B cell (primary cell): ENCODE measurements around the gene DKK3. TPM values are rescaled to one million over a fixed set of nuclear protein-coding genes. Genes with fewer than 3 reads are reported as not detected.

Experiments used
- ATAC-seq: fragments of 200-7000 bp; cut with Tn5 transposase; one replicate; pipeline ENCODE4 v1.10.0; 2021; ENCODE audit warnings: low read depth, mild to moderate bottlenecking, moderate number of reproducible peaks, moderate library complexity
- CTCF ChIA-PET: fragments of 350-600 bp; sonication (Branson Sonifier 250); formaldehyde crosslinking; loops from one replicate; lab custom pipeline; 2021; ENCODE audit warnings: antibody characterized with exemption, inconsistent platforms; lab: Charles Lee
- POLR2A ChIA-PET: fragments of 350-600 bp; sonication (Branson Sonifier 250); formaldehyde crosslinking; loops from one replicate; lab custom pipeline; 2021; ENCODE audit warnings: antibody characterized with exemption; lab: Charles Lee
- DNase-seq: peaks from one replicate; pipeline ENCODE4 v3.0.0; 2013
- H2AFZ ChIP-seq: 2 replicates; pipeline ENCODE4 v1.6.1; 2012; ENCODE audit warnings: mild to moderate bottlenecking, low read depth, low read length; ENCODE audit not compliant: insufficient read depth, poor library complexity, severe bottlenecking
- H3K27ac ChIP-seq, 2 donors: 1 replicate in 1 of 2; 2 replicates in 1 of 2; pipeline ENCODE4 v1.5.1; 2012 to 2013; ENCODE audit warnings: low read length in 2 of 2, mild to moderate bottlenecking in 2 of 2, moderate library complexity in 1 of 2
- H3K27me3 ChIP-seq, 4 experiments: fragments of 200-600 bp in 1 of 4; sonication (generic) in 1 of 4; replicated peaks in 1 of 4; 1 replicate in 2 of 4; 2 replicates in 2 of 4; pipeline versions ENCODE4 v1.6.1 to v1.7.0; 2013 to 2016; ENCODE audit warnings: low read length in 3 of 4, mild to moderate bottlenecking in 2 of 4, mixed read lengths in 1 of 4, moderate library complexity in 1 of 4; ENCODE audit not compliant: insufficient read depth in 4 of 4, control insufficient read depth in 3 of 4; ENCODE audit errors: control extremely low read depth in 1 of 4
- H3K36me3 ChIP-seq, 2 experiments: replicated peaks in 1 of 2; 1 replicate in 1 of 2; 2 replicates in 1 of 2; pipeline versions ENCODE4 v1.6.1 to v1.7.1; 2013; ENCODE audit warnings: low read length in 1 of 2; ENCODE audit not compliant: insufficient read depth in 2 of 2, control insufficient read depth in 1 of 2; ENCODE audit errors: control extremely low read depth in 1 of 2, extremely low read depth in 1 of 2
- H3K4me1 ChIP-seq, 2 donors: fragments of 200-600 bp in 1 of 2; sonication (generic) in 1 of 2; 1 replicate in 1 of 2; 2 replicates in 1 of 2; pipeline versions ENCODE4 v1.5.1 to v1.6.1; 2013 to 2017; ENCODE audit warnings: low read length in 2 of 2; ENCODE audit not compliant: control insufficient read depth in 2 of 2, insufficient read depth in 2 of 2
- H3K4me2 ChIP-seq: replicated peaks from 2 replicates; pipeline ENCODE3; 2012; ENCODE audit warnings: mild to moderate bottlenecking, low read depth, low read length; ENCODE audit not compliant: poor library complexity, severe bottlenecking
- H3K4me3 ChIP-seq, 5 experiments: fragments of 200-600 bp in 1 of 5; sonication (generic) in 1 of 5; 1 replicate in 3 of 5; 2 replicates in 2 of 5; pipeline versions ENCODE4 v1.5.1 to v1.7.0; 2011 to 2016; ENCODE audit warnings: low read length in 4 of 5, mild to moderate bottlenecking in 4 of 5, low read depth in 2 of 5, control low read depth in 1 of 5, moderate library complexity in 1 of 5; ENCODE audit not compliant: insufficient read depth in 1 of 5; ENCODE audit errors: control extremely low read depth in 1 of 5, extremely low read depth in 1 of 5
- H3K79me2 ChIP-seq: fragments of 200-600 bp; sonication (generic); one replicate; pipeline ENCODE4 v1.6.0; 2016; ENCODE audit warnings: low read length; ENCODE audit not compliant: control insufficient read depth, insufficient read depth
- H3K9ac ChIP-seq: fragments of 200-600 bp; sonication (generic); 2 replicates; pipeline ENCODE4 v1.6.1; 2017; ENCODE audit warnings: mild to moderate bottlenecking, low read length, moderate library complexity
- H3K9me3 ChIP-seq, 3 donors: one replicate each; pipeline versions ENCODE4 v1.6.1 to v1.7.1; 2013; ENCODE audit warnings: low read length in 2 of 3; ENCODE audit not compliant: control insufficient read depth in 2 of 3, insufficient read depth in 1 of 3; ENCODE audit errors: control extremely low read depth in 1 of 3
- H4K20me1 ChIP-seq: 2 replicates; pipeline ENCODE4 v1.6.0; 2012; ENCODE audit warnings: mild to moderate bottlenecking, low read length; ENCODE audit not compliant: insufficient read depth, control insufficient read depth, poor library complexity, severe bottlenecking
- H3K27ac Mint-ChIP-seq: one replicate; pipeline ENCODE4 v1.8.0; 2021; ENCODE audit warnings: mixed read lengths
- H3K27me3 Mint-ChIP-seq: one replicate; pipeline ENCODE4 v1.8.0; 2021; ENCODE audit warnings: mixed read lengths
- H3K4me1 Mint-ChIP-seq: one replicate; pipeline ENCODE4 v1.8.0; 2021; ENCODE audit warnings: mixed read lengths
- H3K4me3 Mint-ChIP-seq: one replicate; pipeline ENCODE4 v1.8.0; 2021; ENCODE audit warnings: mixed read lengths
- H3K9me3 Mint-ChIP-seq: one replicate; pipeline ENCODE4 v1.8.0; 2022; ENCODE audit warnings: mixed read lengths; ENCODE audit not compliant: insufficient read depth
- EZH2 ChIP-seq: IDR thresholded peaks from 2 replicates; pipeline ENCODE4 v1.6.1; 2012; ENCODE audit warnings: borderline replicate concordance, low read depth, mild to moderate bottlenecking, moderate library complexity, low read length; ENCODE audit not compliant: insufficient read depth, poor library complexity, severe bottlenecking
- WGBS: methylation state at CpG from one replicate; pipeline ENCODE4 v1.1.5; 2013; ENCODE audit warnings: missing lambda C conversion rate; ENCODE audit not compliant: insufficient coverage; 5-methylcytosine and 5-hydroxymethylcytosine counted together
- intact Hi-C: fragments of 100-400 bp; cut with micrococcal nuclease; formaldehyde crosslinking; loops from one replicate; pipeline ENCODE4 v1.10.0; 2022
- polyA plus RNA-seq: library from polyadenylated mRNA; depleted of rRNA; stranded (reverse); fragments of >200 nt; gene quantifications from 2 replicates; pipeline ENCODE4 v1.2.3, GENCODE V29; 2012
- total RNA-seq, 2 donors: library from RNA; stranded (reverse); fragments of 120-200 nt in 1 of 2; gene quantifications; 1 replicate in 1 of 2; 2 replicates in 1 of 2; pipeline versions ENCODE4 v1.2.3 to v1.2.4, GENCODE V29; 2013 to 2022
- TF ChIP-seq, protein P1 (sequence below): fragments of 200-600 bp; IDR thresholded peaks from one replicate; pipeline ENCODE4 v1.8.0; 2022; ENCODE audit warnings: antibody characterized with exemption, mild to moderate bottlenecking

DKK3 gene
- total and polyA plus RNA-seq, 2 donors (not counting 1 experiment from before 2014, with no cell fraction given): 0.33 TPM; not detected in 1

DNA sequence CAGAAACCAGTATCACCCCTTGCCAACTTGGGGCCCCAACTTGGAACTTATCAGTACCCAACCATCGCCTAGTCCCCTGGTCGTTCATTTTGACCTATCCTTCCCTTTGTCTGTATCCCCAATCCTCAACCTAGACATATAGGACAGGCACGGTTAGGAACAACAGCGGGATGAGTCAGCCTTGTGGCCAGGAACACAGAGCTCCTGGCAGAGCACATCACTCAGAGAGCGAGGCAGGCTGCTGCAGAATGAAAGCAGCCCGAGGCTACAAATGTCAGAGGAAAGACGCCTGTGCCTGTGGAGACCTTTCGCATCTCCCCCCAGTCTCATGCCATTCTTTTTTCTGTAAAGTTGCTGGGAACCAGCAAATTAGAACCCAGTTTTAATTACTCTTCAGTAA, 14.6 kb downstream of the DKK3 start:
- ChIA-PET CTCF (no interaction called here), POLR2A (no interaction called here)
- no peak overlapping the region for H2AFZ ChIP-seq
- intact Hi-C loops: no loop called here
- Mint-ChIP-seq H3K4me1 (peaks cover 4% of the 10 kb centered on the region), H3K4me3 (no peak overlapping the region), H3K9me3 (no peaks in the 10 kb centered on the region), H3K27me3 (peaks cover 45% of the 10 kb centered on the region), H3K27ac (no peak overlapping the region)
- H3K9me3 ChIP-seq: no peaks in the 10 kb centered on the region
- H4K20me1 ChIP-seq: no peaks in the 10 kb centered on the region
- no peak overlapping the region for H3K27ac ChIP-seq
- peaks cover 0 to 2% (median 0%) of the 10 kb centered on the region in 4 experiments for H3K27me3 ChIP-seq
- H3K4me1 ChIP-seq: peaks cover 0 to 4% of the 10 kb centered on the region in 2 donors
- DNase-seq (no peak), ATAC-seq (no peak)
- no peaks in the 10 kb centered on the region for H3K79me2 ChIP-seq
- 85% methylated on average over 8 of the region's 8 CpGs for WGBS
- H3K4me2 ChIP-seq: no peak overlapping the region
- no peaks in the 10 kb centered on the region for H3K36me3 ChIP-seq
- H3K4me3 ChIP-seq: no peak overlapping the region
- TF ChIP-seq EZH2: no peak
- TF ChIP-seq, protein P1, sequence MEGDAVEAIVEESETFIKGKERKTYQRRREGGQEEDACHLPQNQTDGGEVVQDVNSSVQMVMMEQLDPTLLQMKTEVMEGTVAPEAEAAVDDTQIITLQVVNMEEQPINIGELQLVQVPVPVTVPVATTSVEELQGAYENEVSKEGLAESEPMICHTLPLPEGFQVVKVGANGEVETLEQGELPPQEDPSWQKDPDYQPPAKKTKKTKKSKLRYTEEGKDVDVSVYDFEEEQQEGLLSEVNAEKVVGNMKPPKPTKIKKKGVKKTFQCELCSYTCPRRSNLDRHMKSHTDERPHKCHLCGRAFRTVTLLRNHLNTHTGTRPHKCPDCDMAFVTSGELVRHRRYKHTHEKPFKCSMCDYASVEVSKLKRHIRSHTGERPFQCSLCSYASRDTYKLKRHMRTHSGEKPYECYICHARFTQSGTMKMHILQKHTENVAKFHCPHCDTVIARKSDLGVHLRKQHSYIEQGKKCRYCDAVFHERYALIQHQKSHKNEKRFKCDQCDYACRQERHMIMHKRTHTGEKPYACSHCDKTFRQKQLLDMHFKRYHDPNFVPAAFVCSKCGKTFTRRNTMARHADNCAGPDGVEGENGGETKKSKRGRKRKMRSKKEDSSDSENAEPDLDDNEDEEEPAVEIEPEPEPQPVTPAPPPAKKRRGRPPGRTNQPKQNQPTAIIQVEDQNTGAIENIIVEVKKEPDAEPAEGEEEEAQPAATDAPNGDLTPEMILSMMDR: no peak
- H3K9ac ChIP-seq: no peak overlapping the region

GRCh38 chr11:11992257-11993212, 15.9 kb downstream of the DKK3 start:
- CTCF ChIA-PET: no interaction called here
- H3K27ac ChIP-seq: no peak overlapping the region
- H3K9ac ChIP-seq: no peak overlapping the region
- POLR2A ChIA-PET: no interaction called here
- intact Hi-C loops: no loop called here
- ATAC-seq (no peak), DNase-seq (no peak)
- peaks cover 44% of the 10 kb centered on the region for H3K27me3 Mint-ChIP-seq
- H3K27me3 ChIP-seq: no peaks in the 10 kb centered on the region
- H4K20me1 ChIP-seq: no peaks in the 10 kb centered on the region
- no peaks in the 10 kb centered on the region for H3K9me3 Mint-ChIP-seq
- H3K4me3 Mint-ChIP-seq: no peak overlapping the region
- H3K4me3 ChIP-seq: no peak overlapping the region
- 100% methylated on average over 2 of the region's 6 CpGs for WGBS
- no peaks in the 10 kb centered on the region for H3K4me1 ChIP-seq
- no peak for TF ChIP-seq EZH2
- TF ChIP-seq, protein P1: no peak
- no peaks in the 10 kb centered on the region for H3K4me1 Mint-ChIP-seq
- H3K36me3 ChIP-seq: no peaks in the 10 kb centered on the region
- no peak overlapping the region for H3K27ac Mint-ChIP-seq
- no peaks in the 10 kb centered on the region for H3K9me3 ChIP-seq
- no peak overlapping the region for H3K4me2 ChIP-seq
- H2AFZ ChIP-seq: no peak overlapping the region
- H3K79me2 ChIP-seq: no peaks in the 10 kb centered on the region
